Tibial nerve (tissue), 3 donors: ENCODE measurements around the gene SCYL3.

ENCODE experiments used
- CTCF ChIP-seq, 5 experiments: fragments of 200-600 bp in 3 of 5; fragments of 450-650 bp in 2 of 5; sonication (generic) in 3 of 5; IDR thresholded peaks; one replicate each; pipeline ENCODE4 v1.5.1; 2016 to 2019; ENCODE audit warnings: antibody characterized with exemption in 5 of 5, mild to moderate bottlenecking in 3 of 5, moderate library complexity in 2 of 5
- POLR2A ChIP-seq, 2 donors: fragments of 450-650 bp; IDR thresholded peaks; one replicate each; pipeline ENCODE4 v1.6.1; 2017; ENCODE audit warnings: antibody characterized with exemption in 2 of 2, mild to moderate bottlenecking in 2 of 2, moderate library complexity in 2 of 2

- TF ChIP-seq CTCF (IDR thresholded peaks at IDR 0.05) (no peak), POLR2A (IDR thresholded peaks at IDR 0.05) (no peak)
Observed at GRCh38 chr1:169879034-169879840, 14.5 kb downstream of the SCYL3 start.
